ENCODE results near the gene ZBTB40.

The ZBTB40 gene

DNA sequence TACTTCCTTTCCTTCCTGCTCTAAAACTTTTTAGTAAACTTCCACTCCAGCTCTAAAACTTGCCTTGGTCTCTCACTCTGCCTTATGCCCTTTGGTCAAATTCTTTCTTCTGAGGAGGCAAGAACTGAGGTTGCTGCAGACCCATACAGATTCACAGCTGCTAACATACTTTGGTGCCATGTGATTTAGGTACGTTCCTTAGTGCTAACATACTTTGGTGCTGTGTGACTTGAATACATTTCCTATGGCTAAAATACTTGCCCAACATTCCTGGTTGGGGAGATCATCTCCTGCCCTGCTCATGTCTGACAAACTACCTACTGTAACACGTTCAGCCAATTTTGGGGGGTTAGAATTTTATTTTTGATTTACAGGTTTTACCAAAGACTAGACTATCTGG, 6.8 kb upstream of the ZBTB40 start:
- Histone ChIP-seq H3K4me1 (ENCODE audit: insufficient read depth, low read length, severe bottlenecking) (no peaks in the 10 kb centered on the region), H4K20me1 (ENCODE audit: insufficient read depth, low read length) (no peaks in the 10 kb centered on the region), H3F3A (ENCODE audit: insufficient read depth, low read length) (no peaks in the 10 kb centered on the region), H3K27ac (ENCODE audit: low read depth, low read length, poor library complexity, severe bottlenecking) (no peak overlapping the region), H3K36me3 (ENCODE audit: insufficient read depth, low read length) (no peaks in the 10 kb centered on the region; the same call in 1 of the 2 replicates), H3K27me3 (ENCODE audit: insufficient read depth, low read length) (no peaks in the 10 kb centered on the region; the same call in 1 of the 2 replicates), H3K4me2 (ENCODE audit: low read length) (no peak overlapping the region), H3K79me2 (ENCODE audit: insufficient read depth, low read length) (no peaks in the 10 kb centered on the region), H2AFZ (ENCODE audit: low read length) (no peak overlapping the region), H3K4me3 (ENCODE audit: low read depth, low read length, poor library complexity, severe bottlenecking) (no peak overlapping the region), H3K9ac (ENCODE audit: low read length) (no peak overlapping the region), H3K9me3 (ENCODE audit: low read length) (peaks cover 8% of the 10 kb centered on the region), H3K9me2 (ENCODE audit: low read depth, low read length) (no peaks in the 10 kb centered on the region)
- TF ChIP-seq, protein P1, sequence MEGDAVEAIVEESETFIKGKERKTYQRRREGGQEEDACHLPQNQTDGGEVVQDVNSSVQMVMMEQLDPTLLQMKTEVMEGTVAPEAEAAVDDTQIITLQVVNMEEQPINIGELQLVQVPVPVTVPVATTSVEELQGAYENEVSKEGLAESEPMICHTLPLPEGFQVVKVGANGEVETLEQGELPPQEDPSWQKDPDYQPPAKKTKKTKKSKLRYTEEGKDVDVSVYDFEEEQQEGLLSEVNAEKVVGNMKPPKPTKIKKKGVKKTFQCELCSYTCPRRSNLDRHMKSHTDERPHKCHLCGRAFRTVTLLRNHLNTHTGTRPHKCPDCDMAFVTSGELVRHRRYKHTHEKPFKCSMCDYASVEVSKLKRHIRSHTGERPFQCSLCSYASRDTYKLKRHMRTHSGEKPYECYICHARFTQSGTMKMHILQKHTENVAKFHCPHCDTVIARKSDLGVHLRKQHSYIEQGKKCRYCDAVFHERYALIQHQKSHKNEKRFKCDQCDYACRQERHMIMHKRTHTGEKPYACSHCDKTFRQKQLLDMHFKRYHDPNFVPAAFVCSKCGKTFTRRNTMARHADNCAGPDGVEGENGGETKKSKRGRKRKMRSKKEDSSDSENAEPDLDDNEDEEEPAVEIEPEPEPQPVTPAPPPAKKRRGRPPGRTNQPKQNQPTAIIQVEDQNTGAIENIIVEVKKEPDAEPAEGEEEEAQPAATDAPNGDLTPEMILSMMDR (IDR thresholded peaks at IDR 0.05; ENCODE audit: low read length) = no peak
- no peak for TF ChIP-seq EZH2 (IDR thresholded peaks at IDR 0.05; ENCODE audit: borderline replicate concordance, low read length)

DNA sequence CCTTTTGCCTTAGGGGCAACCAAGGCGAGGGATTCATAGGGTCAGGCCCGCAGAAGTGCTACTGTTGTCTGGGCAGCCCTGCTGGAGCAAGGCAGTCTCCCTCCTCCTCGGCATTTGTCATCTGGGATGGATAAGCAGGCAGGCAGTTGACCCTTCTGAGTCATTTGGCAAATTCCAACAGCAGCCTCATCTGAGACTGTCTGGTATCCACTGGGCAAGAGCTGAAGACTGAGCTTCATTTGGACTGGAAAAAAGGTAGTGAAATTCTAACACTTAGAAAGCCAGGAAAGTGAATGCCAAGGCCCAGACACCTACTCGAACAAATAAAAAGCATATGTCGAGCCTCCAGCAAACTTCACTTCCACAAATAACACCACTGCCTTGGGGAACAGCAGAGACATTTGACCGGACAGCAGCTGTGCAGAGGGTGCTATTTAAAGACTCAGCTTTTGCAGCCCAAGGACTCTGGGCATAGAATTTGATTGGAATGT, 4.0 kb upstream of the ZBTB40 start:
- no peak for TF ChIP-seq EZH2 (IDR thresholded peaks at IDR 0.05; ENCODE audit: borderline replicate concordance, low read length)
- TF ChIP-seq, protein P1 (IDR thresholded peaks at IDR 0.05; ENCODE audit: low read length) = no peak
- peaks cover 7% of the 10 kb centered on the region for H3K4me1 ChIP-seq (ENCODE audit: insufficient read depth, low read length, severe bottlenecking)
- H3K27ac ChIP-seq (ENCODE audit: low read depth, low read length, poor library complexity, severe bottlenecking) = no peak overlapping the region
- H3K9me3 ChIP-seq (ENCODE audit: low read length) = no peaks in the 10 kb centered on the region
- no peaks in the 10 kb centered on the region for H3K36me3 ChIP-seq (ENCODE audit: insufficient read depth, low read length)
- no peaks in the 10 kb centered on the region for H3K79me2 ChIP-seq (ENCODE audit: insufficient read depth, low read length)
- no peak overlapping the region for H2AFZ ChIP-seq (ENCODE audit: low read length)
- no peak overlapping the region for H3K4me2 ChIP-seq (ENCODE audit: low read length)
- H4K20me1 ChIP-seq (ENCODE audit: insufficient read depth, low read length) = no peaks in the 10 kb centered on the region
- no peak overlapping the region for H3K9ac ChIP-seq (ENCODE audit: low read length)
- H3F3A ChIP-seq (ENCODE audit: insufficient read depth, low read length) = no peaks in the 10 kb centered on the region
- no peaks in the 10 kb centered on the region for H3K27me3 ChIP-seq (ENCODE audit: insufficient read depth, low read length)
- no peaks in the 10 kb centered on the region for H3K9me2 ChIP-seq (ENCODE audit: low read depth, low read length)
- H3K4me3 ChIP-seq (ENCODE audit: low read depth, low read length, poor library complexity, severe bottlenecking) = no peak overlapping the region

DNA sequence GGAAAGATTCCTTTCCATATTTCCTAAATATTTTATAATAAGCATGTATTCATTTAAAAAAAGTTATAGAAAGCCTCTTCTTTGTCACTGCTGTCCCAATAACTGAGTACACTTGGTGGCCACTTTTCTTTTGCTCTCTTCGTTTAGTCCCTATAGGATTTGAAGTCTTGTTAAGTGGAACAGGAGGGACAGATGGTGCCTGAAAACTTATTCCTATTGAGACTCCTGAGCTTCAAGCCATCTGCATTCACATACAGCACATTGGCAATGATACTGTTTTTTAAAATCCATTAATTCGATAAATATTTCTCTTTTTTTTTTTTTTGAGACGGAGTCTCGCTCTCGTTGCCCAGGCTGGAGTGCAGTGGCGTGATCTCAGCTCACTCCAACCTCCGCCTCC, 2.0 kb upstream of the ZBTB40 start:
- Histone ChIP-seq H3K4me2 (ENCODE audit: low read length) (no peak overlapping the region), H3F3A (ENCODE audit: insufficient read depth, low read length) (no peaks in the 10 kb centered on the region), H3K4me3 (ENCODE audit: low read depth, low read length, poor library complexity, severe bottlenecking) (no peak overlapping the region), H4K20me1 (ENCODE audit: insufficient read depth, low read length) (no peaks in the 10 kb centered on the region), H3K9ac (ENCODE audit: low read length) (no peak overlapping the region), H3K9me2 (ENCODE audit: low read depth, low read length) (no peaks in the 10 kb centered on the region), H3K36me3 (ENCODE audit: insufficient read depth, low read length) (no peaks in the 10 kb centered on the region), H3K79me2 (ENCODE audit: insufficient read depth, low read length) (0 out of 2 replicates have a peak, but pooled peaks cover 8% of the 10 kb centered on the region), H2AFZ (ENCODE audit: low read length) (no peak overlapping the region), H3K4me1 (ENCODE audit: insufficient read depth, low read length, severe bottlenecking) (peaks cover 19% of the 10 kb centered on the region), H3K27ac (ENCODE audit: low read depth, low read length, poor library complexity, severe bottlenecking) (no peak overlapping the region), H3K27me3 (ENCODE audit: insufficient read depth, low read length) (no peaks in the 10 kb centered on the region), H3K9me3 (ENCODE audit: low read length) (no peaks in the 10 kb centered on the region)
- TF ChIP-seq, protein P1 (IDR thresholded peaks at IDR 0.05; ENCODE audit: low read length) = no peak
- no peak for TF ChIP-seq EZH2 (IDR thresholded peaks at IDR 0.05; ENCODE audit: borderline replicate concordance, low read length)

All from OCI-LY1 (cell line).